Loucy (cell line): Measurements from ENCODE around the gene SDC3.

Experiments
- EZH2phosphoT487 ChIP-seq: fragments of 200-600 bp; IDR thresholded peaks from 2 replicates; pipeline ENCODE4 v1.6.1; 2018; ENCODE audit warnings: antibody characterized with exemption, mild to moderate bottlenecking, moderate library complexity, borderline replicate concordance
- TF ChIP-seq, protein P1 (sequence below): fragments of 200-600 bp; sonication (generic); conservative IDR thresholded peaks from 2 replicates; pipeline ENCODE4 v1.5.1; 2014; ENCODE audit warnings: mild to moderate bottlenecking, antibody characterized with exemption, low read length

DNA sequence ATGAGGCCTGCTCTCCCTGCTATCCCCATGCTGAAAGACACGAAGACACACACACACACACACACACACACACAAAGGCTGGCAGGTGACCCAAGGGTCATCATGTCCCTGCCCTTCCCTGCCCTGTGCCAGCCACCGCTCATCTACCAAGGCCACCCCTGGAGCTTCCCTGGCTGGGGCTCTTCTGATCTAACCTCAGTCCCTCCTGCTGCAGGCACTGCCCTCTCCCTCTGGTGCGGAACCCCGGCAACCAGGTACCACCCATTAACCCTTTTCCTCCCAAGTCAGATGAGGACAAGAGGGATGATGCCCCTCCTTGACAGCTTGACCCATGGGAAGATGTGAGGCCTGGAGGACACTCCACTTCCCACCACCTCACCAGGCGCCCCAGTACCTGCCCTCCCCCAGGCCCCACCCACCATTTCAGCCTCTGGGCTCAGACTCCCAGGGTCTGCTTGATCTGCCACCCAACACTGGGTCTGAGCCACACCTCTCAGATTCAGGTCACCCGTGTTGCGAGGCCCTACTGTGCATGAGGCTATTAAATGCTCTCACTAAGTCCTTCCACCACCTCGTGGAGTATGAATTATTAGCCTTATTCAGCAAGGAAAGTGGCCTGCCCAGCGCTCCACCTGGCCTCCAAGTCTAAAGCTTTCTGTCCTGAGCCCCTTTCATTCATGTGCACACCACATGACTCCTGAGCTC lies 2.5 kb downstream of the SDC3 start:
- TF ChIP-seq, protein P1, sequence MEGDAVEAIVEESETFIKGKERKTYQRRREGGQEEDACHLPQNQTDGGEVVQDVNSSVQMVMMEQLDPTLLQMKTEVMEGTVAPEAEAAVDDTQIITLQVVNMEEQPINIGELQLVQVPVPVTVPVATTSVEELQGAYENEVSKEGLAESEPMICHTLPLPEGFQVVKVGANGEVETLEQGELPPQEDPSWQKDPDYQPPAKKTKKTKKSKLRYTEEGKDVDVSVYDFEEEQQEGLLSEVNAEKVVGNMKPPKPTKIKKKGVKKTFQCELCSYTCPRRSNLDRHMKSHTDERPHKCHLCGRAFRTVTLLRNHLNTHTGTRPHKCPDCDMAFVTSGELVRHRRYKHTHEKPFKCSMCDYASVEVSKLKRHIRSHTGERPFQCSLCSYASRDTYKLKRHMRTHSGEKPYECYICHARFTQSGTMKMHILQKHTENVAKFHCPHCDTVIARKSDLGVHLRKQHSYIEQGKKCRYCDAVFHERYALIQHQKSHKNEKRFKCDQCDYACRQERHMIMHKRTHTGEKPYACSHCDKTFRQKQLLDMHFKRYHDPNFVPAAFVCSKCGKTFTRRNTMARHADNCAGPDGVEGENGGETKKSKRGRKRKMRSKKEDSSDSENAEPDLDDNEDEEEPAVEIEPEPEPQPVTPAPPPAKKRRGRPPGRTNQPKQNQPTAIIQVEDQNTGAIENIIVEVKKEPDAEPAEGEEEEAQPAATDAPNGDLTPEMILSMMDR: no peak
- TF ChIP-seq EZH2phosphoT487: no peak
